Testis (tissue), 2 donors: ENCODE data around the gene SPTLC2.

Experiments
- CTCF ChIP-seq, 3 experiments: fragments of 450-650 bp in 2 of 3; fragments of 200-600 bp in 1 of 3; sonication (generic) in 1 of 3; IDR thresholded peaks; one replicate each; pipeline ENCODE4 v1.5.1; 2016 to 2019; ENCODE audit warnings: antibody characterized with exemption in 3 of 3, mild to moderate bottlenecking in 2 of 3, moderate library complexity in 1 of 3
- POLR2A ChIP-seq: fragments of 450-650 bp; IDR thresholded peaks from one replicate; pipeline ENCODE4 v1.6.1; 2017; ENCODE audit warnings: antibody characterized with exemption, mild to moderate bottlenecking, moderate library complexity

GRCh38 chr14:77516126-77516525 is 100.3 kb downstream of the SPTLC2 start:
- TF ChIP-seq CTCF (IDR thresholded peaks at IDR 0.05) (no peak), POLR2A (no peak)
